HG03108 (cell line): ENCODE data around the gene CCDC137.
A peak's percentile ranks its signal among the peaks of the same experiment; 100 is the strongest.
"Not testable (repeated sequence)": the region's sequence is repeated elsewhere in the genome, so short reads cannot be mapped to it uniquely, and the experiment has no call there.

Experiments used
- ATAC-seq: cut with Tn5 transposase; IDR thresholded peaks from one replicate; pipeline ENCODE4 v1.9.1; 2021; ENCODE audit warnings: moderate library complexity; ENCODE audit not compliant: unreplicated experiment

Gene CCDC137

GRCh38 chr17:81666342-81667191 is at the start of gene CCDC137, which contains the start of gene OXLD1:
Gene CCDC137, plus strand, starts transcription at chr17:81666737. Its CDS starts 30 bp downstream, at chr17:81666767.
Gene OXLD1, minus strand, starts transcription at chr17:81666605. Its CDS starts 28 bp downstream, at chr17:81666577.
- ATAC-seq = peak; percentile 91

- no peak for ATAC-seq
Measured at GRCh38 chr17:81616877-81617276, 49.7 kb upstream of the CCDC137 start.

GRCh38 chr17:81618307-81618706 is 48.2 kb upstream of the CCDC137 start:
- ATAC-seq = not testable (repeated sequence)

GRCh38 chr17:81621494-81622130 is 44.9 kb upstream of the CCDC137 start:
- no peak for ATAC-seq

- ATAC-seq = no peak
Measured at GRCh38 chr17:81630274-81630673, 36.3 kb upstream of the CCDC137 start.

- ATAC-seq = no peak
Measured at GRCh38 chr17:81631482-81631881, 35.1 kb upstream of the CCDC137 start.

GRCh38 chr17:81635431-81635830 is 31.1 kb upstream of the CCDC137 start:
- ATAC-seq = no peak

GRCh38 chr17:81635973-81636504 is 30.5 kb upstream of the CCDC137 start:
- ATAC-seq = no peak

GRCh38 chr17:81636505-81637288 is 29.8 kb upstream of the CCDC137 start, which contains the start of the genes NPLOC4 and TSPAN10:
Gene NPLOC4, minus strand, starts transcription at chr17:81637112. Its CDS starts 182 bp downstream, at chr17:81636930.
Gene TSPAN10, plus strand, starts transcription at chr17:81637196. Its CDS starts 5,217 bp downstream, at chr17:81642413.
- peak; percentile 81 for ATAC-seq

- ATAC-seq = no peak
Measured at GRCh38 chr17:81638683-81639082, 27.9 kb upstream of the CCDC137 start.

GRCh38 chr17:81640011-81640410 is 26.5 kb upstream of the CCDC137 start:
- ATAC-seq = no peak

GRCh38 chr17:81641825-81642489 is 24.6 kb upstream of the CCDC137 start:
- no peak for ATAC-seq

GRCh38 chr17:81644496-81644895 is 22.0 kb upstream of the CCDC137 start:
- no peak for ATAC-seq

- ATAC-seq = no peak
Measured at GRCh38 chr17:81644976-81645952, 21.3 kb upstream of the CCDC137 start.

GRCh38 chr17:81646869-81647600 is 19.5 kb upstream of the CCDC137 start:
- no peak for ATAC-seq

GRCh38 chr17:81647640-81648012 is 18.9 kb upstream of the CCDC137 start:
- ATAC-seq = no peak

- no peak for ATAC-seq
Measured at GRCh38 chr17:81648013-81648706, 18.4 kb upstream of the CCDC137 start.

- ATAC-seq = no peak
Measured at GRCh38 chr17:81648707-81649085, 17.8 kb upstream of the CCDC137 start.
